Common myeloid progenitor, CD34-positive (primary cell): ENCODE measurements around the gene NR2E1.
A peak's percentile ranks its signal among the peaks of the same experiment; 100 is the strongest.

Source experiments
- CTCF ChIA-PET: fragments of 350-600 bp; sonication (Branson Sonifier 250); formaldehyde crosslinking; loops from one replicate; lab custom pipeline; 2021; ENCODE audit warnings: antibody characterized with exemption; lab: Charles Lee
- POLR2A ChIA-PET: fragments of 350-600 bp; sonication (Branson Sonifier 250); formaldehyde crosslinking; loops from one replicate; lab custom pipeline; 2021; ENCODE audit warnings: antibody characterized with exemption; lab: Charles Lee
- DNase-seq, 3 donors: peaks; one replicate each; pipeline versions ENCODE4 v3.0.0 to v3.0.0-alpha.2; 2013
- H3K27ac ChIP-seq, 2 experiments: 1 replicate in 1 of 2; 2 replicates in 1 of 2; pipeline ENCODE4 v1.7.0; 2013; ENCODE audit warnings: inconsistent platforms in 2 of 2, low read length in 2 of 2, mild to moderate bottlenecking in 2 of 2, low read depth in 1 of 2, moderate library complexity in 1 of 2; ENCODE audit not compliant: severe bottlenecking in 2 of 2, insufficient read depth in 1 of 2, poor library complexity in 1 of 2
- H3K27me3 ChIP-seq, 5 experiments: replicated peaks in 2 of 5; 1 replicate in 3 of 5; 2 replicates in 2 of 5; pipeline versions ENCODE4 v1.6.1 to v1.7.0; 2013; ENCODE audit warnings: low read length in 4 of 5, mild to moderate bottlenecking in 2 of 5, moderate library complexity in 2 of 5, inconsistent platforms in 1 of 5; ENCODE audit not compliant: insufficient read depth in 5 of 5, control insufficient read depth in 4 of 5
- H3K36me3 ChIP-seq, 4 experiments: 1 replicate in 2 of 4; 2 replicates in 2 of 4; pipeline versions ENCODE4 v1.6.1 to v1.7.0; 2013; ENCODE audit warnings: low read length in 3 of 4, control low read depth in 1 of 4, mild to moderate bottlenecking in 1 of 4; ENCODE audit not compliant: control insufficient read depth in 4 of 4, insufficient read depth in 4 of 4
- H3K4me1 ChIP-seq, 4 experiments: 1 replicate in 3 of 4; 2 replicates in 1 of 4; pipeline versions ENCODE4 v1.6.1 to v1.7.1; 2013; ENCODE audit warnings: low read length in 3 of 4, mild to moderate bottlenecking in 3 of 4, control low read depth in 1 of 4, inconsistent platforms in 1 of 4, moderate library complexity in 1 of 4; ENCODE audit not compliant: control insufficient read depth in 4 of 4, insufficient read depth in 4 of 4; ENCODE audit errors: control extremely low read depth in 1 of 4
- H3K4me3 ChIP-seq, 7 experiments: 1 replicate in 4 of 7; 2 replicates in 3 of 7; pipeline versions ENCODE4 v1.5.1 to v1.7.0; 2013; ENCODE audit warnings: mild to moderate bottlenecking in 7 of 7, low read length in 6 of 7, moderate library complexity in 6 of 7, inconsistent platforms in 2 of 7, low read depth in 2 of 7, control low read depth in 1 of 7; ENCODE audit not compliant: insufficient read depth in 4 of 7, control insufficient read depth in 1 of 7; ENCODE audit errors: extremely low read depth in 1 of 7
- H3K9me3 ChIP-seq, 5 experiments: 1 replicate in 4 of 5; 2 replicates in 1 of 5; pipeline versions ENCODE4 v1.6.1 to v1.7.1; 2013; ENCODE audit warnings: low read length in 4 of 5, mild to moderate bottlenecking in 2 of 5, inconsistent platforms in 1 of 5, low read depth in 1 of 5, moderate library complexity in 1 of 5; ENCODE audit not compliant: control insufficient read depth in 4 of 5, insufficient read depth in 2 of 5; ENCODE audit errors: control extremely low read depth in 1 of 5
- WGBS: methylation state at CpG from one replicate; pipeline ENCODE4 v1.1.5; 2013; ENCODE audit not compliant: insufficient coverage; 5-methylcytosine and 5-hydroxymethylcytosine counted together

Gene NR2E1

GRCh38 chr6:108175592-108176279, 9.9 kb downstream of the NR2E1 start:
- POLR2A ChIA-PET = interaction anchor here (0.6 to 1.2 kb wide), 2 partner anchors 9 to 319 kb away, joined by 3 read pairs; no protein-coding TSS in a partner anchor
- no peaks in the 10 kb centered on the region for H3K9me3 ChIP-seq
- no peak overlapping the region for H3K27ac ChIP-seq
- no peaks in the 10 kb centered on the region for H3K36me3 ChIP-seq
- WGBS = 4% methylated on average over 37 of the region's 38 CpGs
- H3K27me3 ChIP-seq = peaks cover 33 to 100% (median 64%) of the 10 kb centered on the region in 5 experiments
- peak overlapping the region in 4 of 7 experiments; percentile 11 to 53 (median 28) for H3K4me3 ChIP-seq
- DNase-seq = no peak
- CTCF ChIA-PET = interaction anchor here (1.1 to 1.6 kb wide), 6 partner anchors 13 to 322 kb away, joined by 3 to 4 read pairs (median 3); no protein-coding TSS in a partner anchor
- H3K4me1 ChIP-seq = peaks cover 0 to 24% (median 21%) of the 10 kb centered on the region in 4 experiments

GRCh38 chr6:108176281-108177089, 10.7 kb downstream of the NR2E1 start:
- no peaks in the 10 kb centered on the region for H3K36me3 ChIP-seq
- H3K27me3 ChIP-seq = peaks cover 33 to 99% (median 61%) of the 10 kb centered on the region in 5 experiments
- H3K9me3 ChIP-seq = no peaks in the 10 kb centered on the region
- peak overlapping the region in 2 of 7 experiments; percentile 33 to 53 for H3K4me3 ChIP-seq
- H3K27ac ChIP-seq = no peak overlapping the region
- POLR2A ChIA-PET = no interaction called here
- 9% methylated on average over 41 of the region's 46 CpGs for WGBS
- DNase-seq = no peak
- peaks cover 0 to 24% (median 21%) of the 10 kb centered on the region in 4 experiments for H3K4me1 ChIP-seq
- CTCF ChIA-PET = interaction anchor here (1.1 to 1.8 kb wide), 7 partner anchors 13 to 321 kb away, joined by 3 to 5 read pairs (median 3); no protein-coding TSS in a partner anchor

DNA sequence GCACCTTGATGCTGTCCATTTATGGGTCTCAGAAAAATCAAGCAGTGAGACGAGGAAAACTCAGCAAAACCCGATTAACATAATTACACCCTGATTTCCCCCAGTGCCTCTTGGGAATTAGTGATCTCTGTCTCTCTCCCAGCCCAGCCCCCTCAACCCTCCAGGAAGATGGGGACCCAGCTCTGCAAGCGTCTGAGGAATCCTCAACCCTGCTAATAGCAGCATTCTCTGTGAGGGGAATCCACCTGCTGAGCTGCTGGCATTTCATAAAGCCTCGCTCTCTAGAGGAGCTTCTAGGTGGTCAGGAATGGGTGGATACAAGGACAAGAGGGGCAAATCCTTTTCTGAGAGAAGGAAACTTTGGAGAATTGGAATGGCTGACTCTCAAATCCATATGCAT, 13.9 kb downstream of the NR2E1 start:
- peaks cover 19 to 86% (median 36%) of the 10 kb centered on the region in 5 experiments for H3K27me3 ChIP-seq
- H3K4me3 ChIP-seq = no peak overlapping the region
- 22% methylated on average over 4 of the region's 4 CpGs for WGBS
- no peaks in the 10 kb centered on the region for H3K9me3 ChIP-seq
- POLR2A ChIA-PET = interaction anchor here (0.5 kb wide), 1 partner anchor 133 kb away, joined by 4 read pairs; no protein-coding TSS in a partner anchor
- no peak for DNase-seq
- no peaks in the 10 kb centered on the region for H3K36me3 ChIP-seq
- peaks cover 0 to 16% (median 15%) of the 10 kb centered on the region in 4 experiments for H3K4me1 ChIP-seq
- H3K27ac ChIP-seq = no peak overlapping the region
- CTCF ChIA-PET = interaction anchor here (0.9 to 1.1 kb wide), 2 partner anchors 12 to 18 kb away, joined by 3 to 4 read pairs; no protein-coding TSS in a partner anchor

GRCh38 chr6:108180266-108180665, 14.4 kb downstream of the NR2E1 start:
- no peaks in the 10 kb centered on the region for H3K9me3 ChIP-seq
- no CpG with 5 or more reads among the region's 1 CpG for WGBS
- ChIA-PET POLR2A (interaction anchor here (0.5 to 0.7 kb wide), 2 partner anchors 18 to 132 kb away, joined by 4 to 5 read pairs; no protein-coding TSS in a partner anchor), CTCF (interaction anchor here (0.9 to 1.6 kb wide), 3 partner anchors 12 to 18 kb away, joined by 3 to 4 read pairs (median 3); no protein-coding TSS in a partner anchor)
- peaks cover 19 to 82% (median 32%) of the 10 kb centered on the region in 5 experiments for H3K27me3 ChIP-seq
- H3K36me3 ChIP-seq = no peaks in the 10 kb centered on the region
- H3K4me3 ChIP-seq = no peak overlapping the region
- H3K4me1 ChIP-seq = peaks cover 0 to 13% (median 13%) of the 10 kb centered on the region in 4 experiments
- H3K27ac ChIP-seq = no peak overlapping the region
- DNase-seq = no peak

DNA sequence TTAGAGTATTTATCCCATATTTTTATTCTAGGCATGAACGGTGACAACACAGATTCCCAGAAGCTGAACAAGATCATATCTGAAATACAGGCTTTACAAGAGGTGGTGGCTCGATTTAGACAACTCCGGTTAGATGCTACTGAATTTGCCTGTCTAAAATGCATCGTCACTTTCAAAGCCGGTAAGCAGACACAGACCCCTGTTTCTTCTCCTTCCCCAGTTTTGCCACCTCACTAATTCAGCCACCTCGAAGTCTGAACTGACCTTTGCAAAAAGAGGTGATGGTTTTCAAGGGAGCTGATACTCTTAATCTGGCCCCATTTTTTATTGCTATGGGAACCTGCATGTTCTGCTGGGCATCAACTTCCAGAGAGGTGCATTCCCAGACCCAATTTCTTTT, 15.0 kb downstream of the NR2E1 start:
- POLR2A ChIA-PET = interaction anchor here (0.7 kb wide), 1 partner anchor 18 kb away, joined by 5 read pairs; no protein-coding TSS in a partner anchor
- Histone ChIP-seq H3K27me3 (peaks cover 19 to 81% (median 27%) of the 10 kb centered on the region in 5 experiments), H3K36me3 (no peaks in the 10 kb centered on the region), H3K27ac (no peak overlapping the region), H3K4me3 (no peak overlapping the region), H3K9me3 (no peaks in the 10 kb centered on the region), H3K4me1 (peaks cover 0 to 8% (median 8%) of the 10 kb centered on the region in 4 experiments)
- CTCF ChIA-PET = interaction anchor here (1.1 to 1.6 kb wide), 2 partner anchors 13 to 19 kb away, joined by 3 read pairs; no protein-coding TSS in a partner anchor
- no peak for DNase-seq
- WGBS = 60% methylated on average over 6 of the region's 6 CpGs

- no peak for DNase-seq
- ChIA-PET POLR2A (no interaction called here), CTCF (no interaction called here)
These were observed 20.4 kb downstream of the NR2E1 start for GRCh38 chr6:108186226-108186625.

More at GRCh38 chr6:108186226-108186625, 20.4 kb downstream of the NR2E1 start:
- Histone ChIP-seq H3K27me3 (peaks cover 7 to 65% (median 12%) of the 10 kb centered on the region in 5 experiments), H3K9me3 (no peaks in the 10 kb centered on the region), H3K27ac (no peak overlapping the region), H3K36me3 (no peaks in the 10 kb centered on the region), H3K4me1 (no peaks in the 10 kb centered on the region), H3K4me3 (no peak overlapping the region)
- 100% methylated on average over 1 of the region's 2 CpGs for WGBS
